Adrenal gland (tissue), 19 donors: ENCODE measurements around the gene ANTXR1. TPM values are rescaled to one million over a fixed set of nuclear protein-coding genes. Genes with fewer than 3 reads are reported as not detected.
A peak's percentile ranks its signal among the peaks of the same experiment; 100 is the strongest.

Experiments
- DNase-seq, 7 donors: peaks; one replicate each; pipeline ENCODE4 v3.0.0-alpha.2; 2019 to 2020
- H3K27ac ChIP-seq, 5 donors: fragments of 200-600 bp; sonication (generic) in 4 of 5; 1 replicate in 3 of 5; 2 replicates in 2 of 5; pipeline versions ENCODE4 v1.5.1 to v1.8.0; 2016 to 2020; ENCODE audit warnings: mild to moderate bottlenecking in 1 of 5
- H3K27me3 ChIP-seq: fragments of 200-600 bp; 2 replicates; pipeline ENCODE4 v1.8.0; 2021
- H3K36me3 ChIP-seq, 2 donors: fragments of 200-600 bp; replicated peaks in 1 of 2; 1 replicate in 1 of 2; 2 replicates in 1 of 2; pipeline versions ENCODE4 v1.5.1 to v1.8.0; 2018 to 2022
- H3K4me1 ChIP-seq, 2 donors: fragments of 200-600 bp; replicated peaks in 1 of 2; 1 replicate in 1 of 2; 2 replicates in 1 of 2; pipeline versions ENCODE4 v1.5.1 to v1.8.0; 2018 to 2021
- H3K4me3 ChIP-seq, 4 donors: fragments of 200-600 bp; sonication (generic) in 3 of 4; one replicate each; pipeline ENCODE4 v1.5.1; 2016 to 2018
- H3K9me3 ChIP-seq, 3 donors: fragments of 200-600 bp; sonication (generic) in 1 of 3; replicated peaks in 1 of 3; 1 replicate in 2 of 3; 2 replicates in 1 of 3; pipeline versions ENCODE4 v1.5.1 to v1.8.0; 2016 to 2021
- CTCF ChIP-seq, 6 experiments: fragments of 450-650 bp in 4 of 6; fragments of 200-600 bp in 2 of 6; sonication (generic) in 1 of 6; IDR thresholded peaks; 1 replicate in 5 of 6; 2 replicates in 1 of 6; pipeline versions ENCODE4 v1.5.1 to v1.8.0; 2016 to 2021; ENCODE audit warnings: antibody characterized with exemption in 6 of 6, mild to moderate bottlenecking in 2 of 6, moderate library complexity in 1 of 6
- POLR2A ChIP-seq, 2 donors: fragments of 450-650 bp; IDR thresholded peaks; one replicate each; pipeline ENCODE4 v1.6.1; 2017; ENCODE audit warnings: antibody characterized with exemption in 2 of 2, mild to moderate bottlenecking in 2 of 2, moderate library complexity in 1 of 2
- WGBS, 4 donors: extraction: QIAGEN DNeasy Blood & Tissue Kit in 2 of 4; methylation state at CpG; one replicate each; pipeline versions ENCODE4 v1.1.5 to v1.1.7; 2013 to 2017; 5-methylcytosine and 5-hydroxymethylcytosine counted together
- intact Hi-C, 2 donors: fragments of 100-400 bp; cut with DNase I; formaldehyde crosslinking; loops; one replicate each; pipeline versions ENCODE4 v1.14.1 to v1.15.0; 2022 to 2023
- long read RNA-seq, 10 donors: library from polyadenylated mRNA in 3 of 10; unstranded in 2 of 10; stranded (forward) in 1 of 10; transcript quantifications; one replicate each; pipeline ENCODE4 v2.0.0 and lab custom pipeline, GENCODE V29; 2021 to 2026
- polyA plus RNA-seq, 3 donors: library from polyadenylated mRNA; stranded (reverse); fragments of 200-250 nt in 2 of 3; fragments of 350-450 nt in 1 of 3; fragmentation: Illumina TruSeq in 1 of 3; extraction: RNeasy Lipid Tissue Mini Kit (QIAGEN cat#74804) in 1 of 3; gene quantifications; one replicate each; pipeline ENCODE4 v1.2.3, GENCODE V29; 2013 to 2014
- total RNA-seq, 9 donors: library from RNA; depleted of rRNA in 4 of 9; stranded (reverse); fragments of >200 nt in 4 of 9; fragments of 120-200 nt in 1 of 9; fragmentation: NEBNext Ultra II Directional in 1 of 9; extraction: Animal tissue kit (Norgen Biotek cat#: 25700) in 1 of 9; gene quantifications; one replicate each; pipeline versions ENCODE4 v1.1.0 to v1.2.4, GENCODE V29; 2013 to 2023
- donor health status: healthy with polysubstance abuse.
- donor health status: Bipolar disorder and iron deficiency.
- donor health status: DM: yes; HTN: yes; CAD: no.
- donor health status: DM: no; HTN: no; CAD: no.
- donor health status: DM: no; HTN: no; CAD: no.
- donor health status: DM: yes; HTN: yes; CAD: no.

Gene ANTXR1
- total RNA-seq (100 to 1,000 TPM in 6 of 9 donors, 10 to 100 TPM in 3; 30.7 to 386 (median 127) TPM), polyA plus RNA-seq (100 to 1,000 TPM in 1 of 3 donors, 10 to 100 TPM in 2; 19.0 to 279 (median 33.7) TPM)
- long read RNA-seq, donor 1, full-length matches to known transcripts: 2 of 20 reads
- long read RNA-seq, donor 1, partial matches to known transcripts: 18 of 20 reads
- long read RNA-seq, donor 1, other reads (novel, unspliced or antisense): 0 of 20 reads
- long read RNA-seq, donor 2, full-length matches to known transcripts: 3 of 3 reads
- long read RNA-seq, donor 2, partial matches to known transcripts: 0 of 3 reads
- long read RNA-seq, donor 2, other reads (novel, unspliced or antisense): 0 of 3 reads
- long read RNA-seq, donor 3: 0 reads
- long read RNA-seq, donor 4, partial matches to known transcripts: 3 of 20 reads
- long read RNA-seq, donor 4, other reads (novel, unspliced or antisense): 15 of 20 reads
- long read RNA-seq, donor 5, full-length matches to known transcripts: 16 of 41 reads
- long read RNA-seq, donor 5, partial matches to known transcripts: 3 of 41 reads
- long read RNA-seq, donor 5, other reads (novel, unspliced or antisense): 22 of 41 reads
- long read RNA-seq, donor 6, partial matches to known transcripts: 2 of 14 reads
- long read RNA-seq, donor 6, other reads (novel, unspliced or antisense): 9 of 14 reads
- long read RNA-seq, donor 7, partial matches to known transcripts: 0 of 1 reads
- long read RNA-seq, donor 7, other reads (novel, unspliced or antisense): 0 of 1 reads
- long read RNA-seq, donor 8, full-length matches to known transcripts: 9 of 9 reads
- long read RNA-seq, donor 8, partial matches to known transcripts: 0 of 9 reads
- long read RNA-seq, donor 8, other reads (novel, unspliced or antisense): 0 of 9 reads
- long read RNA-seq, donor 9: 0 reads
- long read RNA-seq, donor 10, full-length matches to known transcripts: 4 of 4 reads
- long read RNA-seq, donor 10, partial matches to known transcripts: 0 of 4 reads
- long read RNA-seq, donor 10, other reads (novel, unspliced or antisense): 0 of 4 reads

GRCh38 chr2:69013142-69013839 is at the start of gene ANTXR1:
ANTXR1 (plus strand) TSS chr2:69013179; CDS start chr2:69013500, 321 bp downstream.
- Histone ChIP-seq H3K9me3 (no peaks in the 10 kb centered on the region), H3K4me3 (peak within 1 kb of the TSS; percentile 67 to 84 (median 70)), H3K27ac (peak within 1 kb of the TSS; percentile 9 to 87 (median 58)), H3K4me1 (peaks cover 0 to 47% of the 10 kb centered on the region in 2 donors), H3K27me3 (no peaks in the 10 kb centered on the region), H3K36me3 (no peaks in the 10 kb centered on the region)
- no peak for TF ChIP-seq CTCF (IDR thresholded peaks at IDR 0.05)
- peak in 1 of 2 donors; percentile 36 for TF ChIP-seq POLR2A (IDR thresholded peaks at IDR 0.05)
- DNase-seq: peak; percentile 65 to 80 (median 74)
- 0 to 1% (median 0%) methylated on average over 28 to 63 of the region's 63 CpGs for WGBS, 4 donors
- intact Hi-C loops: loop anchor here in 1 of 2 donors (5.0 to 10.0 kb wide), 2 partner anchors 68 to 294 kb away; no protein-coding TSS in a partner anchor

- H3K36me3 ChIP-seq: no peaks in the 10 kb centered on the region
- DNase-seq: no peak
- no peak overlapping the region for H3K27ac ChIP-seq
- no peaks in the 10 kb centered on the region for H3K27me3 ChIP-seq
- TF ChIP-seq POLR2A (IDR thresholded peaks at IDR 0.05) (no peak), CTCF (IDR thresholded peaks at IDR 0.05) (no peak)
- intact Hi-C loops: no loop called here
- H3K9me3 ChIP-seq: no peaks in the 10 kb centered on the region
- H3K4me1 ChIP-seq: no peaks in the 10 kb centered on the region
- no peak overlapping the region for H3K4me3 ChIP-seq
These were observed 48.7 kb upstream of the ANTXR1 start for GRCh38 chr2:68964282-68964681.

GRCh38 chr2:68968221-68968620 is 44.8 kb upstream of the ANTXR1 start:
- Histone ChIP-seq H3K4me3 (no peak overlapping the region), H3K36me3 (no peaks in the 10 kb centered on the region), H3K4me1 (no peaks in the 10 kb centered on the region), H3K27me3 (no peaks in the 10 kb centered on the region), H3K9me3 (no peaks in the 10 kb centered on the region), H3K27ac (no peak overlapping the region)
- intact Hi-C loops: no loop called here
- no peak for DNase-seq
- TF ChIP-seq POLR2A (IDR thresholded peaks at IDR 0.05): no peak
- TF ChIP-seq CTCF (IDR thresholded peaks at IDR 0.05): no peak
- 65 to 76% (median 70%) methylated on average over 1 of the region's 1 CpG for WGBS, 4 donors
